GM21723 (cell line): ENCODE measurements around the gene RFX8.
"Not testable (repeated sequence)": the region's sequence is repeated elsewhere in the genome, so short reads cannot be mapped to it uniquely, and the experiment has no call there.

Experiments
- ATAC-seq: cut with Tn5 transposase; IDR thresholded peaks from one replicate; pipeline ENCODE4 v1.9.1; 2021; ENCODE audit warnings: mild to moderate bottlenecking, moderate library complexity; ENCODE audit not compliant: unreplicated experiment

RFX8 gene

DNA sequence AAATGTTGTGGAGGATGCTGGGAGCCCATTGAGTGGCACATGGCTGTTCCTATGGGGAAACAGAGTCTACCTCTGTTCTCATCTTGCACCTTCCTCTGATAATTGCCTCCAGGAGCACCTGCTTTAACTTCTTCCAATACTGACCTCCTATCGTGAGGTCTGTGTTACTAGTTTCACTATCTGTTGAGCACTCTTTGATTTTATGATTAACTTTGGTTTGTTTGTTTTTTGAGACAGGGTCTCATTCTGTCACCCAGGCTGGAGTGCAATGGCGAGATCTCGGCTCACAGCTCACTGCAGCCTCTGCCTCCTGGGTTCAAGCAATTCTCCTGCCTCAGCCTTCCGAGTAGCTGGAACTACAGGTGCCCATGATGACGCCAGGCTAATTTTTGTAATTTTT lies 12.1 kb upstream of the RFX8 start:
- ATAC-seq: no peak

GRCh38 chr2:101486258-101486701 lies 11.4 kb upstream of the RFX8 start:
- ATAC-seq: no peak

DNA sequence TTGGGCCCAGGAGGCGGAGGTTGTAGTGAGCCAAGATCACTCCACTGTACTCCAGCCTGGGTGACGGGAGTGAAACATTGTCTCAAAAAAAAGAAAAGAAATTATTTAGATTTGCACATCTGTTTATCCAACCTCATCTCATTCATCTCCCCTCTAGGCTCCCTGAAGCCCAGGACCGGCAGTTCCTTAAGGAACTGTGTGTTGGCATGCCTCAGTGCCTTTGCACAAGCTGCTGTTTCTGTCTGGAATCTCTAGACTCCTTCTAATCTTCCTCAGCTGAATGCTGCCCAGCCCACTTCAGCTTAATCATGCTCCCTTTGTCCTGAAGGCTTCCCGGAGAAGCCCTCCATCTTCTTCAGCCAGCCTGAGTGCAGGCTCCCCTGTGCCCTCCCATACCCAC lies 10.9 kb upstream of the RFX8 start:
- ATAC-seq: no peak

DNA sequence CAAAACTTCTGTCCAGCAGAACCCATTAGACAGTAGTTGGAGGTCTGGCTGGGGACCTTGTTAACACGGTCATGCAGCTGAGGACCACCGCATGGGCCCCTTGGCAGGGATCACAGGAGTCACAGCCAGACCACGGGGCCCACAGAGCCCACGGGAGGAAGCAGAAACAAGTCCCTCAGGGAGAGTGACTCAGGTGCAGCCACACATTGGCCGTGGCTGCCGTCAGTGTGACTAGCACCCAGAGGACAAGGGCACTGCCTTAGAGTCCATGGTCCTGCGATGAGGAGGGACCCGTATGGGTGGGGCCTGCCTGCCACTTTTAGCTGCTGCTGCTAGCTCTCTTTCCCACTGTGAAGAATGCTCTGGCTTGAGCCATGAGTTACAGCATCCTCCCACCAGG lies 5.9 kb upstream of the RFX8 start:
- no peak for ATAC-seq

GRCh38 chr2:101479810-101480209 lies 4.9 kb upstream of the RFX8 start:
- no peak for ATAC-seq

GRCh38 chr2:101479328-101479727 lies 4.4 kb upstream of the RFX8 start:
- no peak for ATAC-seq

- no peak for ATAC-seq
Observed at GRCh38 chr2:101478181-101479001, 3.5 kb upstream of the RFX8 start.

- ATAC-seq: no peak
Observed at GRCh38 chr2:101477556-101477955, 2.6 kb upstream of the RFX8 start.

GRCh38 chr2:101476605-101477208 lies 1.8 kb upstream of the RFX8 start:
- ATAC-seq: no peak

DNA sequence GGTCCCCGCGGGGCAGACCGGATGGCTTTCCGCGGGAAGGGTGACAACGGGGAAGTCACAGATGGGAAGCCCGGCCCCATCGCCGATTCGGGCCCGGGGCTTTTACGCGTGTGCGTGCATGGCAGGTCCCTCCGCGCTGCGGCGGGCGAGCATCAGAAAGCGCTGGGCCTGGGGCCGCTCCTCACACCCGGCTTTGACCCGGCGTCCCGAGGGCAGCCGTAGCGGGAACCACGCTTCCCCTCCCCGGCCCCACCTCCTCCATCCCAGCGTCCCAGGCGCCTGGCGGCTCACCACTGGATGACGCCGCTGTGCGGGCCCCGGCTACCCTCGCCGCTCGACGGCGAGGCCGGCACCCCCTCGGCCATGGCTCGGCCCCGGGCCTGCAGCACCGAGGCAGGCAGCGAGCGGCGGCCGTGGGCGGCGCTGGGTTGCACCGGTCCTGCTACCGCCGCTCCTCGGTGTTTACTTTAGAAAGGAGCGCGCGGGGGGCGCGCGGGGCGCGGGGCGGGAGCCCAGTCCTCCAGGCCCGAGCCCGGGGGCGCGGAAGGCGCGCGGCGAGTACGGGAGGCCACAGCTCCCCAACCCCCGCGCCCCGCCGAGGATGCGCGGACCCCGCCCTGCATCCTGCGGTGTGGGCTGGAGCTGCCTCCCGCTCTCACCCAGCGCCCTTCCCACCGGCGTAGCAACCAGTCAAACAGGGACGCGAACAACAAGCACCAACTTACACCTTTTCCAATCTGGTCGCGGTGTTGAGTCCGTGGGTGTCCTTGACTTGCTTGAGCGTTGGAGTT lies 806 bp downstream of the RFX8 start:
- ATAC-seq: no peak

DNA sequence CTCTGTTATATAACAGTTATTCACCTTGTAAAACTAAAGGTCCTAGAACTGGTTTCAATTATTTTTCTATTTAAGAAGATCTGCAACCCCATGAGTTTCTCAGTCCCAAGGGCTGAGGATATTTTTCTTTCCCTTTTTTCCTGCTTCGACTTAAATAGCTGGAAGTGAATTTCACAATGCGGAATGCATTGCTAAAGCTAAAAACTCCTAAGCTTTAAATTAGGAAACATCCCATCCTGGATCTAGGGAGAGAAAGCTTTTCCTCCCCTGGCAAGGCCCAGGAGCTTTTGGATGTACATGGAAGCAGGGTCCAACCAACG lies 1.4 kb downstream of the RFX8 start:
- no peak for ATAC-seq

DNA sequence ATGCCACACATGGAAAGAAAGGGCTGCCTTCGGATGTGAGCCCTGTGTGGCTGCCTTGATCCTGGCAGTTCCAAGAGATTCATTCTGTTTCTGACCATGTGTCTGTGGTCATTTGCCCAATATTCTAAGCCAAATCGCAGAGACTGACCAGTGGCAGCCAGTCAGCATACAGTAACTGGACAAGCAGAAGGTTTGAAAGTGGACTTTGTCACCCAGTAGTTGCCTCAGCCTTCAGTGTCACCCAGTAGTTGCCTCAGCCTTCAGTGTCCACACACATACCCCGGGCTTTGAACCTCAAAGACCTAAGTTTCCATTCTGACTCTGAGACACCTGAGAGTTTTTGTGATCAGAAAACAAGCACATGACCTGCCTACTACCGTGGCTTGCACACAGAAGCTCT lies 5.0 kb downstream of the RFX8 start:
- ATAC-seq: no peak

GRCh38 chr2:101467306-101467705 lies 7.6 kb downstream of the RFX8 start:
- no peak for ATAC-seq

DNA sequence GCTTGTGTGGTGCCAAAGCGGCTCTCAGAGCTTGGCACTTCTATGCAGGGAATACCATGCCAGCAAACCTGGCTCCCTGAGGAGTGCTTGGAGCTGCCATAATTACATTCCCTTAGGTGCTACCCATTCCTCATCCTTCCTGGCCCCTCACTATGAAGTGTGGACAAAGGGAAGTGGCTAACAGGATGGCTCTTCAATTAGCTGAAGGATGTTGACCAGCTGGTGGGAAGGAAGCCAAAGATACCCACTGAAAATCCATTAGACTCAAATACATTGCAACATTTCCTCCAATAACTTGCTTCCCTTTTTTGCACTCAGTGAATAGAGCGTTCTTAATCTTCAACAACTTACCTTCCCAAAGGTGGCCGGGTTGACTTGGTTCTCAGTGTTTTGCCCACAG lies 8.5 kb downstream of the RFX8 start:
- ATAC-seq: no peak

- ATAC-seq: no peak
Observed at GRCh38 chr2:101464841-101465240, 10.1 kb downstream of the RFX8 start.

GRCh38 chr2:101463911-101464641 lies 10.8 kb downstream of the RFX8 start:
- no peak for ATAC-seq

GRCh38 chr2:101463421-101463820 lies 11.5 kb downstream of the RFX8 start:
- no peak for ATAC-seq

- ATAC-seq: no peak
Observed at GRCh38 chr2:101461381-101461780, 13.5 kb downstream of the RFX8 start.

DNA sequence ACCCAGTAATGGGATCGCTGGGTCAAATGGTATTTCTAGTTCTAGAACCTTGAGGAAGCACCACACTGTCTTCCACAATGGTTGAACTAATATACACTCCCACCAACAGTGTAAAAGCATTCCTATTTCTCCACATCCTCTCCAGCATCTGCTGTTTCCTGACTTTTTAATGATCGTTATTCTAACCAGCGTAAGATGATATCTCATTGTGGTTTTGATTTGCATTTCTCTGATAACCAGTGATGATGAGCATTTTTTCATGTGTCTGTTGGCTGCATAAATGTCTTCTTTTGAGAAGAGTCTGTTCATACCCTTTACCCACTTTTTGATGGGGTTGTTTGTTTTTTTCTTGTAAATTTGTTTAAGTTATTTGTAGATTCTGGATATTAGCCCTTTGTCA lies 20.5 kb downstream of the RFX8 start:
- not testable (repeated sequence) for ATAC-seq

GRCh38 chr2:101450965-101451364 lies 23.9 kb downstream of the RFX8 start:
- ATAC-seq: no peak

- no peak for ATAC-seq
Observed at GRCh38 chr2:101446869-101447268, 28.0 kb downstream of the RFX8 start.
